Melanocyte of skin (primary cell): ENCODE results near the gene CHRNB2. TPM values are rescaled to one million over a fixed set of nuclear protein-coding genes. Genes with fewer than 3 reads are reported as not detected.

Experiments
- total RNA-seq, 2 donors: library from RNA; depleted of rRNA; stranded (reverse); fragments of >200 nt; gene quantifications; 2 replicates each; pipeline ENCODE4 v1.2.3, GENCODE V29; 2012

The CHRNB2 gene
- under 1 TPM; under 0.01 to 0.33 TPM for total RNA-seq

GRCh38 chr1:154567386-154568156 lies at the start of gene CHRNB2:
CHRNB2 (plus strand) TSS chr1:154567778; CDS start chr1:154568045, 267 bp downstream.

DNA sequence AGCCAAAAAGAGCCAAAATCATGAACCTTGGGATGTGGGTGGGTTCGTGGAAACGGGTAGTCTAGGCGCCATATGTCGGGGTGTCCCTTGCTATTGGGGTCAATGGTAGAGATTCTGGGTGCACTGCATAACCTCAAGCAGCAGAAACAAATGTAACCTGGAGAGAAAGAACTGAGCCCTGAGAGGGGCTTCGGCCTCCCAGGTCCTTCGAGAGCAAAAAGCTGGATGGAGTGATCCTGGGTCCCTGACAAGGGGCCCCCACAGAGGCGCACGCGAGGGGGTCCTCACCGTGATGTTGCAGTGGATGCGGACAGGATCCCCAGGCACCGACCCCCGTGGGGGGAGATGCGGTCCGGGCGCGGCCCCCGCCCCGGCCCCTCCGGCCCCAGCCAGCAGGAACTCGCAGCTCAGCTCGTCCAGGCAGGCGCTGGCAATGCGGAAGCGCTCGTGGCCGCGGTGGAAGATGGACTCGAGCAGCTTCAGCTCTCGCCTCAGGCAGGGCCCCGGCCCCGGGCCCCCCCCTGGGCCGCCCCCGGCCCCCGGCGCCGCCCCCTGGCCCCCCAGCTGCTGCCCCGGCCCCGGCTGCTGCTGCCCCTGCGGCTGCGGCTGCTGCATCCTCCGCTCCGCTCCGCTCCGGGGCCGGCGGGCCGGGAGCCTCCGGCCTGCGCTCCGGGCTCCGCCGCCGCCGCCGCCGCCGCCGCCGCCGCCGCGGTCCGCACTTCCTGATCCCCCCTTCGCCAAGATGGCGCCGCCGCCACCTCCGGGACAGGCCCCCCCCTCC lies 9.4 kb upstream of the CHRNB2 start, which contains the start of gene UBE2Q1:
UBE2Q1 (minus strand) TSS at position 724 of the 781 bp plus-strand sequence; CDS start at position 615, 109 bp downstream.

GRCh38 chr1:154607609-154608396 lies 40.2 kb downstream of the CHRNB2 start, which contains the start of gene ADAR:
ADAR (minus strand) TSS chr1:154608186; CDS start chr1:154608006, 180 bp downstream.

Other genes with a start within 250 kb of the CHRNB2 start
- gene AQP10, start 246.7 kb upstream of the CHRNB2 start, total RNA-seq, result not detected
- 100 to 1,000 TPM in 1 of 2 donors, 10 to 100 TPM in 1; 87.6 to 112 TPM for gene ATP8B2, start 242.3 kb upstream of the CHRNB2 start, total RNA-seq
- 10 to 100 TPM; 21.0 to 47.0 TPM for gene IL6R, start 162.4 kb upstream of the CHRNB2 start, total RNA-seq
- gene TDRD10, start 65.6 kb upstream of the CHRNB2 start, total RNA-seq, result not detected
- under 1 TPM; under 0.01 to 1.00 TPM for gene SHE, start 65.4 kb upstream of the CHRNB2 start, total RNA-seq
- gene UBE2Q1, start 9.1 kb upstream of the CHRNB2 start, total RNA-seq, result 10 to 100 TPM; 29.3 to 34.0 TPM
- gene ADAR, start 40.4 kb downstream of the CHRNB2 start, total RNA-seq, result 100 to 1,000 TPM; 220 to 285 TPM